Stimulated activated effector memory CD8-positive, alpha-beta T cell treated with anti-CD3 and anti-CD28 coated beads, Interleukin-12 subunit alpha, Interleukin-12 subunit beta, amount 100 ng/mL, for 72 hours (primary cell): ENCODE results near the gene RBFOX1.
"Not testable (repeated sequence)": the region's sequence is repeated elsewhere in the genome, so short reads cannot be mapped to it uniquely, and the experiment has no call there.

Experiments
- ATAC-seq: fragments of 150-1000 bp; cut with Tn5 transposase; 2 replicates; pipeline ENCODE4 v1.10.0; 2021
- DNase-seq, 2 donors: peaks; one replicate each; pipeline ENCODE4 v3.0.0; 2021 to 2022; ENCODE audit warnings: low spot score in 2 of 2
- H3K27ac Mint-ChIP-seq: one replicate; pipeline ENCODE4 v1.8.0; 2022; ENCODE audit warnings: mild to moderate bottlenecking, mixed read lengths
- H3K36me3 Mint-ChIP-seq: one replicate; pipeline ENCODE4 v1.8.0; 2022; ENCODE audit warnings: mild to moderate bottlenecking, mixed read lengths
- H3K4me1 Mint-ChIP-seq: one replicate; pipeline ENCODE4 v1.8.0; 2022; ENCODE audit warnings: mixed read lengths
- H3K4me3 Mint-ChIP-seq: one replicate; pipeline ENCODE4 v1.8.0; 2022; ENCODE audit warnings: mild to moderate bottlenecking, mixed read lengths
- H3K9me3 Mint-ChIP-seq: one replicate; pipeline ENCODE4 v1.8.0; 2022; ENCODE audit warnings: mixed read lengths

RBFOX1 gene

GRCh38 chr16:7492122-7492521, 159.5 kb downstream of the RBFOX1 start:
- peaks cover 17% of the 10 kb centered on the region for H3K9me3 Mint-ChIP-seq
- ATAC-seq = no peak
- H3K4me3 Mint-ChIP-seq = no peak overlapping the region
- no peak overlapping the region for H3K27ac Mint-ChIP-seq
- no peaks in the 10 kb centered on the region for H3K36me3 Mint-ChIP-seq
- no peak for DNase-seq
- no peaks in the 10 kb centered on the region for H3K4me1 Mint-ChIP-seq

GRCh38 chr16:7493133-7493532, 160.5 kb downstream of the RBFOX1 start:
- H3K27ac Mint-ChIP-seq = no peak overlapping the region
- ATAC-seq (no peak), DNase-seq (no peak)
- no peaks in the 10 kb centered on the region for H3K4me1 Mint-ChIP-seq
- peaks cover 19% of the 10 kb centered on the region for H3K9me3 Mint-ChIP-seq
- no peaks in the 10 kb centered on the region for H3K36me3 Mint-ChIP-seq
- no peak overlapping the region for H3K4me3 Mint-ChIP-seq

- ATAC-seq = no peak
- Mint-ChIP-seq H3K4me1 (no peaks in the 10 kb centered on the region), H3K9me3 (peaks cover 5% of the 10 kb centered on the region), H3K4me3 (no peak overlapping the region), H3K27ac (no peak overlapping the region), H3K36me3 (no peaks in the 10 kb centered on the region)
- DNase-seq = no peak
Measured at GRCh38 chr16:7497691-7498090, 165.0 kb downstream of the RBFOX1 start.

- no peak overlapping the region for H3K4me3 Mint-ChIP-seq
- H3K4me1 Mint-ChIP-seq = no peaks in the 10 kb centered on the region
- ATAC-seq (no peak), DNase-seq (no peak)
- H3K36me3 Mint-ChIP-seq = no peaks in the 10 kb centered on the region
- peaks cover 4% of the 10 kb centered on the region for H3K9me3 Mint-ChIP-seq
- no peak overlapping the region for H3K27ac Mint-ChIP-seq
Measured at GRCh38 chr16:7501868-7502267, 169.2 kb downstream of the RBFOX1 start.

GRCh38 chr16:7502591-7503157, 170.0 kb downstream of the RBFOX1 start:
- H3K36me3 Mint-ChIP-seq, DNase-seq, ATAC-seq, H3K9me3 Mint-ChIP-seq, H3K27ac Mint-ChIP-seq, H3K4me1 Mint-ChIP-seq, H3K4me3 Mint-ChIP-seq: not testable (repeated sequence)

- no peak for DNase-seq
- no peaks in the 10 kb centered on the region for H3K4me1 Mint-ChIP-seq
- H3K36me3 Mint-ChIP-seq = no peaks in the 10 kb centered on the region
- no peak overlapping the region for H3K27ac Mint-ChIP-seq
- no peak overlapping the region for H3K4me3 Mint-ChIP-seq
- ATAC-seq = no peak
- H3K9me3 Mint-ChIP-seq = no peaks in the 10 kb centered on the region
Measured at GRCh38 chr16:7503666-7504065, 171.0 kb downstream of the RBFOX1 start.

GRCh38 chr16:7504844-7505243, 172.2 kb downstream of the RBFOX1 start:
- peaks cover 3% of the 10 kb centered on the region for H3K9me3 Mint-ChIP-seq
- no peak overlapping the region for H3K4me3 Mint-ChIP-seq
- no peak for ATAC-seq
- H3K4me1 Mint-ChIP-seq = no peaks in the 10 kb centered on the region
- H3K36me3 Mint-ChIP-seq = no peaks in the 10 kb centered on the region
- no peak overlapping the region for H3K27ac Mint-ChIP-seq
- no peak for DNase-seq

GRCh38 chr16:7505495-7505894, 172.8 kb downstream of the RBFOX1 start:
- no peak overlapping the region for H3K4me3 Mint-ChIP-seq
- no peaks in the 10 kb centered on the region for H3K4me1 Mint-ChIP-seq
- H3K9me3 Mint-ChIP-seq = peaks cover 7% of the 10 kb centered on the region
- no peak for DNase-seq
- no peak for ATAC-seq
- no peaks in the 10 kb centered on the region for H3K36me3 Mint-ChIP-seq
- H3K27ac Mint-ChIP-seq = no peak overlapping the region

- no peaks in the 10 kb centered on the region for H3K4me1 Mint-ChIP-seq
- ATAC-seq (no peak), DNase-seq (no peak)
- H3K36me3 Mint-ChIP-seq = no peaks in the 10 kb centered on the region
- peaks cover 7% of the 10 kb centered on the region for H3K9me3 Mint-ChIP-seq
- H3K4me3 Mint-ChIP-seq = no peak overlapping the region
- H3K27ac Mint-ChIP-seq = no peak overlapping the region
Measured at GRCh38 chr16:7506363-7506762, 173.7 kb downstream of the RBFOX1 start.

- no peaks in the 10 kb centered on the region for H3K4me1 Mint-ChIP-seq
- DNase-seq = no peak
- H3K9me3 Mint-ChIP-seq = peaks cover 7% of the 10 kb centered on the region
- H3K36me3 Mint-ChIP-seq = no peaks in the 10 kb centered on the region
- ATAC-seq = no peak
- H3K4me3 Mint-ChIP-seq = no peak overlapping the region
- no peak overlapping the region for H3K27ac Mint-ChIP-seq
Measured at GRCh38 chr16:7508656-7509055, 176.0 kb downstream of the RBFOX1 start.

- H3K36me3 Mint-ChIP-seq = no peaks in the 10 kb centered on the region
- ATAC-seq (no peak), DNase-seq (no peak)
- H3K27ac Mint-ChIP-seq = no peak overlapping the region
- peaks cover 11% of the 10 kb centered on the region for H3K9me3 Mint-ChIP-seq
- no peaks in the 10 kb centered on the region for H3K4me1 Mint-ChIP-seq
- no peak overlapping the region for H3K4me3 Mint-ChIP-seq
Measured at GRCh38 chr16:7509963-7510601, 177.4 kb downstream of the RBFOX1 start.

- Mint-ChIP-seq H3K4me1 (no peaks in the 10 kb centered on the region), H3K36me3 (no peaks in the 10 kb centered on the region), H3K9me3 (peaks cover 11% of the 10 kb centered on the region), H3K27ac (no peak overlapping the region), H3K4me3 (no peak overlapping the region)
- DNase-seq (no peak), ATAC-seq (no peak)
Measured at GRCh38 chr16:7511549-7512260, 179.1 kb downstream of the RBFOX1 start.

GRCh38 chr16:7512503-7512902, 179.9 kb downstream of the RBFOX1 start:
- Mint-ChIP-seq H3K27ac (no peak overlapping the region), H3K4me3 (no peak overlapping the region), H3K4me1 (no peaks in the 10 kb centered on the region), H3K9me3 (peaks cover 12% of the 10 kb centered on the region), H3K36me3 (no peaks in the 10 kb centered on the region)
- DNase-seq = no peak
- ATAC-seq = no peak

GRCh38 chr16:7513429-7513828, 180.8 kb downstream of the RBFOX1 start:
- ATAC-seq = no peak
- H3K9me3 Mint-ChIP-seq = peaks cover 14% of the 10 kb centered on the region

GRCh38 chr16:7515543-7515942, 182.9 kb downstream of the RBFOX1 start:
- H3K4me1 Mint-ChIP-seq = no peaks in the 10 kb centered on the region
- no peaks in the 10 kb centered on the region for H3K36me3 Mint-ChIP-seq
- H3K4me3 Mint-ChIP-seq = no peak overlapping the region
- H3K9me3 Mint-ChIP-seq = peaks cover 11% of the 10 kb centered on the region
- no peak for ATAC-seq
- no peak overlapping the region for H3K27ac Mint-ChIP-seq
- no peak for DNase-seq

More at GRCh38 chr16:7513429-7513828, 180.8 kb downstream of the RBFOX1 start:
- Mint-ChIP-seq H3K4me1 (no peaks in the 10 kb centered on the region), H3K4me3 (no peak overlapping the region), H3K36me3 (no peaks in the 10 kb centered on the region), H3K27ac (no peak overlapping the region)
- DNase-seq = no peak

- no peak overlapping the region for H3K27ac Mint-ChIP-seq
- no peak for DNase-seq
- no peak overlapping the region for H3K4me3 Mint-ChIP-seq
- no peak for ATAC-seq
- H3K9me3 Mint-ChIP-seq = peaks cover 16% of the 10 kb centered on the region
- no peaks in the 10 kb centered on the region for H3K36me3 Mint-ChIP-seq
- H3K4me1 Mint-ChIP-seq = no peaks in the 10 kb centered on the region
Measured at GRCh38 chr16:7517496-7517895, 184.9 kb downstream of the RBFOX1 start.
